IMR-90 (cell line): ENCODE data around the gene PTPN4. TPM values are rescaled to one million over a fixed set of nuclear protein-coding genes. Genes with fewer than 3 reads are reported as not detected.

Source experiments
- ATAC-seq: fragments of 200-7000 bp; cut with Tn5 transposase; 2 replicates; pipeline ENCODE4 v1.9.1; 2020; ENCODE audit warnings: low read depth, mild to moderate bottlenecking, moderate library complexity
- BruUV-seq: library from RNA; stranded (reverse); fragments of 400-500 nt; replicated peaks from 2 replicates; lab custom pipeline; 2021; lab: Mats Ljungman, UMichigan
- CTCF ChIA-PET: fragments of 300-600 bp; formaldehyde crosslinking; extraction: SDS; loops from one replicate; lab custom pipeline; 2021; ENCODE audit warnings: antibody characterized with exemption; lab: Yijun Ruan, JAX
- POLR2A ChIA-PET: fragments of 300-600 bp; sonication (Branson Sonifier 250); formaldehyde crosslinking; loops from one replicate; lab custom pipeline; 2022; ENCODE audit warnings: antibody characterized with exemption; ENCODE audit not compliant: unreplicated experiment; lab: Charles Lee
- DNase-seq: peaks from one replicate; pipeline ENCODE4 v3.0.0; 2013
- H2AFZ ChIP-seq: replicated peaks from 2 replicates; pipeline ENCODE3; 2013; ENCODE audit warnings: low read length, mild to moderate bottlenecking; ENCODE audit not compliant: poor library complexity
- H2AK5ac ChIP-seq: 2 replicates; pipeline ENCODE4 v1.6.1; 2013; ENCODE audit warnings: low read depth, low read length, inconsistent platforms
- H2AK9ac ChIP-seq: replicated peaks from 2 replicates; pipeline ENCODE3; 2013; ENCODE audit warnings: mild to moderate bottlenecking, low read depth, low read length, moderate library complexity; ENCODE audit not compliant: poor library complexity
- H2BK120ac ChIP-seq: 2 replicates; pipeline ENCODE4 v1.6.1; 2013; ENCODE audit warnings: low read depth, low read length, inconsistent platforms
- H2BK15ac ChIP-seq: 3 replicates; pipeline ENCODE4 v1.6.1; 2013; ENCODE audit warnings: low read depth, low read length, inconsistent platforms
- H2BK20ac ChIP-seq: 2 replicates; pipeline ENCODE4 v1.6.1; 2013; ENCODE audit warnings: low read depth, mild to moderate bottlenecking, inconsistent platforms, low read length, moderate library complexity
- H2BK5ac ChIP-seq: 2 replicates; pipeline ENCODE4 v1.6.1; 2013; ENCODE audit warnings: mild to moderate bottlenecking, low read depth, low read length, inconsistent platforms; ENCODE audit not compliant: poor library complexity, severe bottlenecking
- H3K14ac ChIP-seq: replicated peaks from 2 replicates; pipeline ENCODE4 v1.6.1; 2013; ENCODE audit warnings: low read depth, low read length, inconsistent platforms
- H3K18ac ChIP-seq: 2 replicates; pipeline ENCODE4 v1.6.1; 2013; ENCODE audit warnings: low read depth, low read length, control low read depth
- H3K23ac ChIP-seq: 2 replicates; pipeline ENCODE4 v1.6.1; 2013; ENCODE audit warnings: low read depth, low read length, inconsistent platforms
- H3K27ac ChIP-seq: 2 replicates; pipeline ENCODE4 v1.5.1; 2013; ENCODE audit warnings: mild to moderate bottlenecking, control low read depth, low read length; ENCODE audit not compliant: insufficient read depth
- H3K27me3 ChIP-seq: 2 replicates; pipeline ENCODE4 v1.6.1; 2013; ENCODE audit warnings: low read length; ENCODE audit not compliant: control insufficient read depth, insufficient read depth
- H3K36me3 ChIP-seq: 2 replicates; pipeline ENCODE4 v1.6.1; 2013; ENCODE audit warnings: low read length, mixed read lengths; ENCODE audit not compliant: control insufficient read depth, insufficient read depth
- H3K4ac ChIP-seq: 2 replicates; pipeline ENCODE4 v1.6.1; 2013; ENCODE audit warnings: low read depth, low read length, inconsistent platforms
- H3K4me1 ChIP-seq: 2 replicates; pipeline ENCODE4 v1.6.1; 2013; ENCODE audit warnings: low read length, mixed read lengths; ENCODE audit not compliant: control insufficient read depth, insufficient read depth
- H3K4me2 ChIP-seq: 2 replicates; pipeline ENCODE4 v1.6.1; 2013; ENCODE audit warnings: low read depth, mild to moderate bottlenecking, control low read depth, low read length, moderate library complexity
- H3K4me3 ChIP-seq: 2 replicates; pipeline ENCODE4 v1.5.1; 2013; ENCODE audit warnings: low read depth, mild to moderate bottlenecking, control low read depth, low read length, moderate library complexity; ENCODE audit not compliant: insufficient read depth
- H3K56ac ChIP-seq: 2 replicates; pipeline ENCODE4 v1.6.1; 2013; ENCODE audit warnings: low read length, inconsistent platforms; ENCODE audit not compliant: insufficient read depth; ENCODE audit errors: extremely low read depth
- H3K79me1 ChIP-seq, 2 experiments: 2 replicates each; pipeline ENCODE4 v1.6.1; 2013; ENCODE audit warnings: low read length in 2 of 2, inconsistent platforms in 1 of 2, low read depth in 1 of 2
- H3K9ac ChIP-seq: 2 replicates; pipeline ENCODE4 v1.6.1; 2013; ENCODE audit warnings: low read depth, low read length, control low read depth
- H3K9me1 ChIP-seq: 2 replicates; pipeline ENCODE4 v1.6.1; 2013; ENCODE audit warnings: low read length, inconsistent platforms; ENCODE audit not compliant: insufficient read depth
- H3K9me3 ChIP-seq: 2 replicates; pipeline ENCODE4 v1.6.1; 2013; ENCODE audit warnings: low read length; ENCODE audit not compliant: control insufficient read depth, insufficient read depth
- H4K20me1 ChIP-seq: 2 replicates; pipeline ENCODE4 v1.6.1; 2013; ENCODE audit warnings: low read length, inconsistent platforms; ENCODE audit not compliant: insufficient read depth
- H4K5ac ChIP-seq: 2 replicates; pipeline ENCODE4 v1.6.1; 2013; ENCODE audit warnings: mild to moderate bottlenecking, low read depth, low read length, control low read depth
- H4K8ac ChIP-seq, 2 experiments: 2 replicates each; pipeline ENCODE4 v1.6.1; 2013; ENCODE audit warnings: low read depth in 2 of 2, low read length in 2 of 2, control low read depth in 1 of 2, inconsistent platforms in 1 of 2
- H4K91ac ChIP-seq: 2 replicates; pipeline ENCODE4 v1.6.1; 2013; ENCODE audit warnings: low read depth, low read length, inconsistent platforms; ENCODE audit not compliant: insufficient read depth
- CEBPB ChIP-seq: IDR thresholded peaks from 2 replicates; pipeline ENCODE4 v1.6.1; 2012; ENCODE audit warnings: low read depth, low read length, improper control_type of control experiment
- FOS ChIP-seq: fragments of 150-350 bp; IDR thresholded peaks from 2 replicates; pipeline ENCODE4 v1.6.1; 2016; ENCODE audit warnings: low read depth, low read length
- MAFK ChIP-seq: IDR thresholded peaks from 2 replicates; pipeline ENCODE4 v1.6.1; 2012; ENCODE audit warnings: low read depth, low read length, improper control_type of control experiment
- MAZ ChIP-seq: IDR thresholded peaks from 2 replicates; pipeline ENCODE4 v1.6.1; 2012; ENCODE audit warnings: low read depth, mild to moderate bottlenecking, low read length, improper control_type of control experiment, moderate library complexity, borderline replicate concordance
- NFE2L2 ChIP-seq: fragments of 150-350 bp; IDR thresholded peaks from 2 replicates; pipeline ENCODE4 v1.6.1; 2016; ENCODE audit warnings: low read depth, mild to moderate bottlenecking, low read length
- RAD21 ChIP-seq: IDR thresholded peaks from 2 replicates; pipeline ENCODE4 v1.6.1; 2012; ENCODE audit warnings: low read length, improper control_type of control experiment
- RCOR1 ChIP-seq: IDR thresholded peaks from 2 replicates; pipeline ENCODE4 v1.6.1; 2012; ENCODE audit warnings: mild to moderate bottlenecking, low read length, improper control_type of control experiment; ENCODE audit not compliant: insufficient replicate concordance
- WGBS, 2 experiments: methylation state at CpG; one replicate each; pipeline versions ENCODE4 v1.1.5 to v1.1.7; 2013; ENCODE audit warnings: missing lambda C conversion rate in 2 of 2; ENCODE audit not compliant: insufficient read length in 1 of 2; ENCODE audit errors: extremely low coverage in 2 of 2; 5-methylcytosine and 5-hydroxymethylcytosine counted together
- dilution Hi-C: fragments of 300-500 bp; cut with HindIII; formaldehyde crosslinking; loops from one replicate; pipeline ENCODE4 v1.14.3; 2018; ENCODE audit warnings: low sequenced_read_pairs; ENCODE audit not compliant: unreplicated experiment
- in situ Hi-C: fragments of 300-500 bp; cut with MboI; formaldehyde crosslinking; loops from 3 replicates; pipeline ENCODE4 v1.14.3; 2019; ENCODE audit warnings: low sequenced_read_pairs, inconsistent platforms, mixed read lengths
- intact Hi-C: fragments of 100-400 bp; cut with micrococcal nuclease; formaldehyde crosslinking; loops from 2 replicates; pipeline ENCODE4 v1.10.0; 2022
- polyA plus RNA-seq, 3 experiments: library from polyadenylated mRNA; depleted of rRNA; stranded (reverse); fragments of >200 nt; gene quantifications; 2 replicates each; pipeline ENCODE4 v1.2.3, GENCODE V29; 2012; ENCODE audit warnings: low replicate concordance in 1 of 3
- total RNA-seq: library from RNA; depleted of rRNA; stranded (reverse); fragments of >200 nt; gene quantifications from 2 replicates; pipeline ENCODE4 v1.2.3, GENCODE V29; 2012
- TF ChIP-seq, protein P1 (sequence below): conservative IDR thresholded peaks from 2 replicates; pipeline ENCODE4 v1.5.1; 2012; ENCODE audit warnings: mild to moderate bottlenecking, low read depth, low read length, improper control_type of control experiment

Gene PTPN4
- total and polyA plus RNA-seq, 2 of the 4 experiments (the other 2 are of a cell fraction) = 2.9 to 19.2 TPM

DNA sequence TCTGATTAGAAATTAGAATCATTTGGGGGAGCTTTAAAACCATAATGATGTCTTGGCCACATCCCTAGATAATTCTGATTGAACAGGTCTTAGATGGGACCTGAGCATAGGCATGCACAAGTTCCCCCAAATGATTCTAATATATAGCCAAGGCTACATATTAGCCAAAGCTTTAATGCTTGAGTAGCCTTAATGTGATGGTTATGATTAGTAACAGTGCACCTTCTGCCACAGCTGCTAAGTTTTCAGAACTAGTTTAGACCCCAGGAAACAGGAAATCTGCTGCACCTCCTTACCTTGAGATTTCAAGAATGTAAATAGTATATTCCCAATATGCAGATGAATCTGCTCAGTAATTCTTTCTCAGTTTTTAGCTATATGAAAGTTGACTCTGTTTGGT is 119.8 kb downstream of the PTPN4 start (continued):
- TF ChIP-seq, protein P1, sequence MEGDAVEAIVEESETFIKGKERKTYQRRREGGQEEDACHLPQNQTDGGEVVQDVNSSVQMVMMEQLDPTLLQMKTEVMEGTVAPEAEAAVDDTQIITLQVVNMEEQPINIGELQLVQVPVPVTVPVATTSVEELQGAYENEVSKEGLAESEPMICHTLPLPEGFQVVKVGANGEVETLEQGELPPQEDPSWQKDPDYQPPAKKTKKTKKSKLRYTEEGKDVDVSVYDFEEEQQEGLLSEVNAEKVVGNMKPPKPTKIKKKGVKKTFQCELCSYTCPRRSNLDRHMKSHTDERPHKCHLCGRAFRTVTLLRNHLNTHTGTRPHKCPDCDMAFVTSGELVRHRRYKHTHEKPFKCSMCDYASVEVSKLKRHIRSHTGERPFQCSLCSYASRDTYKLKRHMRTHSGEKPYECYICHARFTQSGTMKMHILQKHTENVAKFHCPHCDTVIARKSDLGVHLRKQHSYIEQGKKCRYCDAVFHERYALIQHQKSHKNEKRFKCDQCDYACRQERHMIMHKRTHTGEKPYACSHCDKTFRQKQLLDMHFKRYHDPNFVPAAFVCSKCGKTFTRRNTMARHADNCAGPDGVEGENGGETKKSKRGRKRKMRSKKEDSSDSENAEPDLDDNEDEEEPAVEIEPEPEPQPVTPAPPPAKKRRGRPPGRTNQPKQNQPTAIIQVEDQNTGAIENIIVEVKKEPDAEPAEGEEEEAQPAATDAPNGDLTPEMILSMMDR = no peak

DNA sequence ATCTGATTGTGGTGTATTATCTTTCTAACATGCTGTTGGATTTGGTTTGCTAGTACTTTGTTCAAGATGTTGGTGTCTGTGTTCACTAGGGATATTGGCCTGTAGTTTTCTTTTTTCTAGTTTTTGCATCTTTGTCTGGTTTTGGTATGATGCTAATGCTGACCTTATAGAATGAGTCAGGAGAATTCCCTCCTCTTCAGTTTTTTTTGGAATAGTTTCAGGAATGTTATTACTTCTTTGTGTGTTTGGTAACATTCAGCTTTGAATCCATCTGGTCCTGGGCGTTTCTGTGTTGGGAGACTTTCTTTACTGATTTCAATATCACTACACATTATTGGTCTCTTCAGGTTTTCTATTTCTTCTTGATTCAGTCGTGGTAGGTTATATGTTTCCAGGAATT is 129.0 kb downstream of the PTPN4 start:
- intact Hi-C loops = no loop called here
- peak overlapping the region; percentile 46; the same call in 1 of the 2 replicates for H3K4me2 ChIP-seq
- H3K4me1 ChIP-seq = peaks cover 2% of the 10 kb centered on the region; the same call in 1 of the 2 replicates
- no peak overlapping the region for H2AFZ ChIP-seq
- H3K18ac ChIP-seq = peak overlapping the region; percentile 37; the same call in 1 of the 2 replicates
- peak overlapping the region; percentile 17 for H2BK5ac ChIP-seq
- no peak overlapping the region for H3K14ac ChIP-seq
- no peaks in the 10 kb centered on the region for H3K9me1 ChIP-seq
- no peaks in the 10 kb centered on the region for H4K20me1 ChIP-seq
- no peak overlapping the region for H3K4ac ChIP-seq
- H3K36me3 ChIP-seq = 0 out of 2 replicates have a peak, but pooled peaks cover 2% of the 10 kb centered on the region
- TF ChIP-seq MAFK (peak; percentile 54), NFE2L2 (peak; percentile 52; the same call in 1 of the 2 replicates), FOS (peak; percentile 52; the same call in 1 of the 2 replicates), RAD21 (no peak), RCOR1 (peak; percentile 52), MAZ (no peak), CEBPB (peak; percentile 27; the same call in 1 of the 2 replicates)
- in situ Hi-C loops = no loop called here
- H3K23ac ChIP-seq = no peak overlapping the region
- no CpG with 5 or more reads among the region's 2 CpGs for WGBS, 2 experiments
- no peak overlapping the region for H3K4me3 ChIP-seq
- H2BK15ac ChIP-seq = no peak overlapping the region
- DNase-seq (peak; percentile 92), ATAC-seq (peak; percentile 92)
- CTCF ChIA-PET = no interaction called here
- no peaks in the 10 kb centered on the region for H3K79me1 ChIP-seq
- no peak overlapping the region for H2BK120ac ChIP-seq
- H3K27ac ChIP-seq = no peak overlapping the region
- dilution Hi-C loops = no loop called here
- no peak overlapping the region for H2AK5ac ChIP-seq
- H3K56ac ChIP-seq = no peak overlapping the region
- no peak overlapping the region for H2BK20ac ChIP-seq
- no peak overlapping the region for H4K91ac ChIP-seq
- H4K8ac ChIP-seq = peak overlapping the region in 1 of 2 experiments; percentile 17; a peak in 1 of 4 replicates
- no peak overlapping the region for H3K9ac ChIP-seq
- POLR2A ChIA-PET = no interaction called here
- no peak overlapping the region for H4K5ac ChIP-seq
- BruUV-seq = no TSS peak
- H3K9me3 ChIP-seq = peaks cover 3% of the 10 kb centered on the region; the same call in 1 of the 2 replicates
- H2AK9ac ChIP-seq = no peak overlapping the region
- H3K27me3 ChIP-seq = no peaks in the 10 kb centered on the region
